22Rv1 (cell line): ENCODE data around the gene NLK.

ENCODE experiments used
- CTCF ChIP-seq: fragments of 450-650 bp; IDR thresholded peaks from 2 replicates; pipeline ENCODE4 v1.5.1; 2017; ENCODE audit warnings: mild to moderate bottlenecking
- ZFX ChIP-seq: fragments of 450-650 bp; IDR thresholded peaks from 2 replicates; pipeline ENCODE4 v1.6.1; 2017; ENCODE audit warnings: antibody characterized with exemption, borderline replicate concordance

GRCh38 chr17:28042657-28042720 lies at the start of gene NLK:
- TF ChIP-seq CTCF (no peak), ZFX (no peak)
